Measurements from ENCODE around the gene MITF.

MITF gene

GRCh38 chr3:69712933-69713332 is 26.3 kb upstream of the MITF start:
- Histone ChIP-seq H3K27me3 (ENCODE audit: low read depth, low read length) (peaks cover 2% of the 10 kb centered on the region; the same call in 1 of the 2 replicates), H3K9ac (ENCODE audit: low read length) (no peak overlapping the region), H2AFZ (ENCODE audit: low read depth, low read length) (no peak overlapping the region), H3K4me1 (ENCODE audit: low read length) (peaks cover 10% of the 10 kb centered on the region; the same call in 1 of the 2 replicates), H3K36me3 (replicated peaks; ENCODE audit: low read depth, low read length) (no peaks in the 10 kb centered on the region), H3K79me2 (ENCODE audit: low read length) (no peaks in the 10 kb centered on the region), H4K20me1 (ENCODE audit: insufficient read depth, low read length) (no peaks in the 10 kb centered on the region), H3K27ac (ENCODE audit: low read length) (no peak overlapping the region), H3K4me3 (ENCODE audit: low read length) (no peak overlapping the region), H3K9me3 (ENCODE audit: insufficient read depth, low read length) (no peaks in the 10 kb centered on the region), H3K4me2 (ENCODE audit: low read length) (no peak overlapping the region)
- TF ChIP-seq EZH2phosphoT487 (IDR thresholded peaks at IDR 0.05; ENCODE audit: low read depth) (no peak), CTCF (IDR thresholded peaks at IDR 0.05; ENCODE audit: low read depth, low read length) (no peak)

GRCh38 chr3:69715204-69715603 is 24.1 kb upstream of the MITF start:
- Histone ChIP-seq H3K4me2 (ENCODE audit: low read length) (no peak overlapping the region), H3K9me3 (ENCODE audit: insufficient read depth, low read length) (no peaks in the 10 kb centered on the region), H2AFZ (ENCODE audit: low read depth, low read length) (no peak overlapping the region), H3K4me3 (ENCODE audit: low read length) (no peak overlapping the region), H3K36me3 (replicated peaks; ENCODE audit: low read depth, low read length) (no peaks in the 10 kb centered on the region), H3K79me2 (ENCODE audit: low read length) (no peaks in the 10 kb centered on the region), H3K9ac (ENCODE audit: low read length) (no peak overlapping the region), H3K27ac (ENCODE audit: low read length) (no peak overlapping the region), H4K20me1 (ENCODE audit: insufficient read depth, low read length) (no peaks in the 10 kb centered on the region), H3K4me1 (ENCODE audit: low read length) (peaks cover 7% of the 10 kb centered on the region; the same call in 1 of the 2 replicates), H3K27me3 (ENCODE audit: low read depth, low read length) (no peaks in the 10 kb centered on the region; the same call in 1 of the 2 replicates)
- no peak for TF ChIP-seq CTCF (IDR thresholded peaks at IDR 0.05; ENCODE audit: low read depth, low read length)
- no peak for TF ChIP-seq EZH2phosphoT487 (IDR thresholded peaks at IDR 0.05; ENCODE audit: low read depth)

- Histone ChIP-seq H3K36me3 (replicated peaks; ENCODE audit: low read depth, low read length) (no peaks in the 10 kb centered on the region), H2AFZ (ENCODE audit: low read depth, low read length) (no peak overlapping the region), H3K9me3 (ENCODE audit: insufficient read depth, low read length) (no peaks in the 10 kb centered on the region), H3K4me3 (ENCODE audit: low read length) (no peak overlapping the region), H3K79me2 (ENCODE audit: low read length) (no peaks in the 10 kb centered on the region), H3K27ac (ENCODE audit: low read length) (no peak overlapping the region), H4K20me1 (ENCODE audit: insufficient read depth, low read length) (no peaks in the 10 kb centered on the region), H3K9ac (ENCODE audit: low read length) (no peak overlapping the region), H3K4me1 (ENCODE audit: low read length) (peaks cover 3% of the 10 kb centered on the region; the same call in 1 of the 2 replicates), H3K27me3 (ENCODE audit: low read depth, low read length) (no peaks in the 10 kb centered on the region; the same call in 1 of the 2 replicates), H3K4me2 (ENCODE audit: low read length) (no peak overlapping the region)
- TF ChIP-seq EZH2phosphoT487 (IDR thresholded peaks at IDR 0.05; ENCODE audit: low read depth) (no peak), CTCF (IDR thresholded peaks at IDR 0.05; ENCODE audit: low read depth, low read length) (no peak)
Measured at GRCh38 chr3:69716119-69716518, 23.1 kb upstream of the MITF start.

- Histone ChIP-seq H3K36me3 (replicated peaks; ENCODE audit: low read depth, low read length) (no peaks in the 10 kb centered on the region), H3K27me3 (ENCODE audit: low read depth, low read length) (no peaks in the 10 kb centered on the region; the same call in 1 of the 2 replicates), H3K9ac (ENCODE audit: low read length) (no peak overlapping the region), H4K20me1 (ENCODE audit: insufficient read depth, low read length) (no peaks in the 10 kb centered on the region), H2AFZ (ENCODE audit: low read depth, low read length) (no peak overlapping the region), H3K4me1 (ENCODE audit: low read length) (peaks cover 3% of the 10 kb centered on the region; the same call in 1 of the 2 replicates), H3K9me3 (ENCODE audit: insufficient read depth, low read length) (no peaks in the 10 kb centered on the region), H3K4me3 (ENCODE audit: low read length) (no peak overlapping the region), H3K79me2 (ENCODE audit: low read length) (no peaks in the 10 kb centered on the region), H3K4me2 (ENCODE audit: low read length) (no peak overlapping the region), H3K27ac (ENCODE audit: low read length) (no peak overlapping the region)
- no peak for TF ChIP-seq EZH2phosphoT487 (IDR thresholded peaks at IDR 0.05; ENCODE audit: low read depth)
- no peak for TF ChIP-seq CTCF (IDR thresholded peaks at IDR 0.05; ENCODE audit: low read depth, low read length)
Measured at GRCh38 chr3:69718866-69719586, 20.2 kb upstream of the MITF start.
